ENCODE measurements around the gene SPO11.

DNA sequence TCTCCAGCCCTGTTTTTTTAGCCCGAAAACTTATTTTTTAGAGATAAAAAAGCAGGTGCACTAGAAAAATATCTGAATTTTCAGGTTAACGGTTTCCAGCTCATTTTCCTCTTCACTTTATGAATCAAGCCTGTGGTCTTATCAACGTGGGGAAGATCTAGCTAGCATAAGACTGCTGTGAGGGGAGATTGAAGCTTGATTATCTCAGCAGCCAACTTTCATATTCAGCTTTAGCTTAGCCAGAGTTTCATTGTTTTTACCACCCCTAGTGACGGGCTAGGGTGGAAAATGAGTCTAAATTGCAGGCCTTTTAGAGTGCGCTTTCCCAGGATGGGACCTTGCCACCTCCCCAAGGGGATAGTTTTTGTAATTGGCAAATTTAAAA lies 49.7 kb downstream of the SPO11 start:
- TF ChIP-seq KDM1A (IDR thresholded peaks at IDR 0.05; ENCODE audit: low read depth) (no peak), POLR2A (IDR thresholded peaks at IDR 0.05; ENCODE audit: low read length) (no peak), CTCF (IDR thresholded peaks at IDR 0.05) (no peak), USF2 (IDR thresholded peaks at IDR 0.05) (no peak), SMC3 (IDR thresholded peaks at IDR 0.05) (no peak), RFX5 (IDR thresholded peaks at IDR 0.05) (no peak), CHD2 (IDR thresholded peaks at IDR 0.05; ENCODE audit: low read length, partially characterized antibody) (no peak), RAD21 (conservative IDR thresholded peaks at IDR 0.05 in 1 of 2, IDR thresholded peaks at IDR 0.05 in 1 of 2) (no peak), TP53 (CRISPR knock-in tag; IDR thresholded peaks at IDR 0.05) (no peak), NFE2L2 (conservative IDR thresholded peaks at IDR 0.05; ENCODE audit: low read length) (no peak), RCOR1 (IDR thresholded peaks at IDR 0.05; ENCODE audit: low read depth, low read length) (no peak), MAX (IDR thresholded peaks at IDR 0.05) (no peak)
- TF ChIP-seq, protein P1, sequence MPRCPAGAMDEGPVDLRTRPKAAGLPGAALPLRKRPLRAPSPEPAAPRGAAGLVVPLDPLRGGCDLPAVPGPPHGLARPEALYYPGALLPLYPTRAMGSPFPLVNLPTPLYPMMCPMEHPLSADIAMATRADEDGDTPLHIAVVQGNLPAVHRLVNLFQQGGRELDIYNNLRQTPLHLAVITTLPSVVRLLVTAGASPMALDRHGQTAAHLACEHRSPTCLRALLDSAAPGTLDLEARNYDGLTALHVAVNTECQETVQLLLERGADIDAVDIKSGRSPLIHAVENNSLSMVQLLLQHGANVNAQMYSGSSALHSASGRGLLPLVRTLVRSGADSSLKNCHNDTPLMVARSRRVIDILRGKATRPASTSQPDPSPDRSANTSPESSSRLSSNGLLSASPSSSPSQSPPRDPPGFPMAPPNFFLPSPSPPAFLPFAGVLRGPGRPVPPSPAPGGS (IDR thresholded peaks at IDR 0.05), result no peak
